ENCODE data around the gene NOTCH4.

NOTCH4 gene

DNA sequence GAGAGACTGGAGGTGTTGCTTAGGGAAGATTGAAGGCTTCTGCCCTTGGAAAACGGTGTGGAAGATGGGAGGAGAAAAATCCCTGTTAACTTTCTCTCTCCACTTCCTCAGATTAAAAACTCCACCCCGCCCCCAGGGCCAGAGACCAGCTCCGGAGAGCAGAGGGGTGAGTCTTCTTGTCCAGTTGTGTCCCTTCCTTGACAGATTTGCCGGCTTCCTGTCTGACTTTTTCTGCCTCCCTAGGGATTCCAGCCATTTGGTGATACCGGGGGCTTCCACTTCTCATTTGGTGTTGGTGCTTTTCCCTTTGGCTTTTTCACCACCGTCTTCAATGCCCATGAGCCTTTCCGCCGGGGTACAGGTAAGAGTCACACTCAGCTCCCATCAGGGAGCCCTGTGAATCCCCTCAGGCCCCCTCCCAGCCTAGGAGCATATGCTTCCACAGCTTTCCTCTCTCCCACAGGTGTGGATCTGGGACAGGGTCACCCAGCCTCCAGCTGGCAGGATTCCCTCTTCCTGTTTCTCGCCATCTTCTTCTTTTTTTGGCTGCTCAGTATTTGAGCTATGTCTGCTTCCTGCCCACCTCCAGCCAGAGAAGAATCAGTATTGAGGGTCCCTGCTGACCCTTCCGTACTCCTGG, 44.0 kb downstream of the NOTCH4 start:
- ChIA-PET CTCF (interaction anchor here (1.6 kb wide), 1 partner anchor 16 kb away, joined by 9 read pairs; no protein-coding TSS in a partner anchor), POLR2A (interaction anchor here (0.8 to 1.6 kb wide), 7 partner anchors 9 to 788 kb away, joined by 3 to 10 read pairs (median 5); partner anchors contain the start of genes BRD2, HSPA1B and PBX2)
- peaks cover 14% of the 10 kb centered on the region for H3K4me1 ChIP-seq (ENCODE audit: control insufficient read depth, insufficient read depth, low read length)
- H3K4me3 ChIP-seq (ENCODE audit: low read depth, low read length): no peak overlapping the region
- TF ChIP-seq ZNF112 (tag by site-specific recombination; IDR thresholded peaks at IDR 0.05): no peak
- no peak for TF ChIP-seq ZNF132 (tag by site-specific recombination; IDR thresholded peaks at IDR 0.05; ENCODE audit: borderline replicate concordance)
- no peak for TF ChIP-seq ZIC2 (tag by site-specific recombination; IDR thresholded peaks at IDR 0.05)
- TF ChIP-seq, protein P1, sequence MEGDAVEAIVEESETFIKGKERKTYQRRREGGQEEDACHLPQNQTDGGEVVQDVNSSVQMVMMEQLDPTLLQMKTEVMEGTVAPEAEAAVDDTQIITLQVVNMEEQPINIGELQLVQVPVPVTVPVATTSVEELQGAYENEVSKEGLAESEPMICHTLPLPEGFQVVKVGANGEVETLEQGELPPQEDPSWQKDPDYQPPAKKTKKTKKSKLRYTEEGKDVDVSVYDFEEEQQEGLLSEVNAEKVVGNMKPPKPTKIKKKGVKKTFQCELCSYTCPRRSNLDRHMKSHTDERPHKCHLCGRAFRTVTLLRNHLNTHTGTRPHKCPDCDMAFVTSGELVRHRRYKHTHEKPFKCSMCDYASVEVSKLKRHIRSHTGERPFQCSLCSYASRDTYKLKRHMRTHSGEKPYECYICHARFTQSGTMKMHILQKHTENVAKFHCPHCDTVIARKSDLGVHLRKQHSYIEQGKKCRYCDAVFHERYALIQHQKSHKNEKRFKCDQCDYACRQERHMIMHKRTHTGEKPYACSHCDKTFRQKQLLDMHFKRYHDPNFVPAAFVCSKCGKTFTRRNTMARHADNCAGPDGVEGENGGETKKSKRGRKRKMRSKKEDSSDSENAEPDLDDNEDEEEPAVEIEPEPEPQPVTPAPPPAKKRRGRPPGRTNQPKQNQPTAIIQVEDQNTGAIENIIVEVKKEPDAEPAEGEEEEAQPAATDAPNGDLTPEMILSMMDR (tag by site-specific recombination; IDR thresholded peaks at IDR 0.05): no peak
- no peaks in the 10 kb centered on the region for H3K9me3 ChIP-seq (ENCODE audit: control insufficient read depth, insufficient read depth, low read depth, low read length)
- H3K27ac ChIP-seq (ENCODE audit: extremely low read depth, low read depth, low read length): no peak overlapping the region
- peaks cover 0 to 46% of the 10 kb centered on the region in 2 experiments; a peak in 2 of 3 replicates for H3K36me3 ChIP-seq (ENCODE audit: control insufficient read depth in 2 of 2, insufficient read depth in 1 of 2, low read length in 2 of 2)

DNA sequence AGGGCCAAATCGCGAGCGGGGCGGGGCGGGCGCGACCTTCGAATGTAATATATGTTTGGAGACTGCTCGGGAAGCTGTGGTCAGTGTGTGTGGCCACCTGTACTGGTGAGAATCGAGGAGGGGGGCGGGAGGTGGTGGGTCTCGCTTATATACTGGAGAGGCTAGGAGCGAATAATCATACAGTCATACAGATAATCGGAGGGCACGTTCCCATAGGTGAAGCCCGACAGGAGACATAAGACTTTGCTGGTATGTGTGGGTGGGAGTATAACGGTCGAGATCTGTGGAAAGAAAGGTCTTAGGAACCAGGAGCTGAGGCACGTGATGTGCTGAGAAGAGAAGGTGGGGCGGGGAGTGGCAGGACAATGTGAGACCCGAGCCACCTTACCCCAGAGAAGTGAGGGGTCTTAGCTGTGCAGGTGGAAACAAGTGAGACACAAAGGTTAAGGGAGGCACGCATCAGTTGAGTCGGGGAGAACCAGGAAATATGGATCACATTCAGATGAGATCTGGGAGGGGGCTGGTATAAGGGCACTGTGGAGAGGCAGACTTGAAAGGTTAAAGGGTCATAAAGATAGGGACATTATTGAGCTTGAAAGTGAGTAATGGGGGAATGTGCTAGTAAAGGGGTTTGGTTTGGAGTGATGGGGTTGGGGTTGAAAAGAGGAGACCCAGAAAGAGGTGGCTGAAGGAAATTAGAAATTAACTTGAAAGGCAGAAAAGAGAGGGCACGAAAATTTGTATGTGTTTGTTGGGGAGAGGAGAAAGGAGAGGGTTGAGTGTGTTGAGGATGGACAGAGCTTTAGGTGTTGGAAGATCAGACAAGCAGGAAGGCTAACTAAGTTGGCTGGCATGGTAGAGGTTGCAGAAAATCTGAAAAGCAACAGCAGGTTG, 45.1 kb downstream of the NOTCH4 start:
- ChIA-PET CTCF (interaction anchor here (0.6 to 1.6 kb wide), 4 partner anchors 15 to 235 kb away, joined by 3 to 9 read pairs (median 4); no protein-coding TSS in a partner anchor), POLR2A (interaction anchor here (0.5 to 1.6 kb wide), 9 partner anchors 10 to 792 kb away, joined by 3 to 10 read pairs (median 5); partner anchors contain the start of genes HSPA1B and PBX2)
- no peaks in the 10 kb centered on the region for H3K9me3 ChIP-seq (ENCODE audit: control insufficient read depth, insufficient read depth, low read depth, low read length)
- peaks cover 14% of the 10 kb centered on the region for H3K4me1 ChIP-seq (ENCODE audit: control insufficient read depth, insufficient read depth, low read length)
- peaks cover 0 to 47% of the 10 kb centered on the region in 2 experiments; a peak in 2 of 3 replicates for H3K36me3 ChIP-seq (ENCODE audit: control insufficient read depth in 2 of 2, insufficient read depth in 1 of 2, low read length in 2 of 2)
- no peak overlapping the region; the same call in 1 of the 2 replicates for H3K27ac ChIP-seq (ENCODE audit: extremely low read depth, low read depth, low read length)
- peak overlapping the region; percentile 68 for H3K4me3 ChIP-seq (ENCODE audit: low read depth, low read length)
- TF ChIP-seq ZBTB7A (tag by site-specific recombination; IDR thresholded peaks at IDR 0.05; ENCODE audit: low read depth): no peak
- no peak for TF ChIP-seq MYNN (tag by site-specific recombination; IDR thresholded peaks at IDR 0.05; ENCODE audit: borderline replicate concordance)
- TF ChIP-seq ZBTB1 (tag by site-specific recombination; IDR thresholded peaks at IDR 0.05): no peak
- TF ChIP-seq ZBTB8A (tag by site-specific recombination; IDR thresholded peaks at IDR 0.05): peak; percentile 38; the same call in 1 of the 2 replicates
- no peak for TF ChIP-seq HOXA7 (CRISPR knock-in tag; IDR thresholded peaks at IDR 0.05; ENCODE audit: borderline replicate concordance)
- TF ChIP-seq KLF7 (tag by site-specific recombination; IDR thresholded peaks at IDR 0.05; ENCODE audit: borderline replicate concordance): peak; percentile 23; the same call in 1 of the 2 replicates
- TF ChIP-seq PRDM1 (tag by site-specific recombination; IDR thresholded peaks at IDR 0.05): no peak
- TF ChIP-seq KLF1 (tag by site-specific recombination; IDR thresholded peaks at IDR 0.05): peak; percentile 5; the same call in 1 of the 2 replicates
- TF ChIP-seq, protein P2, sequence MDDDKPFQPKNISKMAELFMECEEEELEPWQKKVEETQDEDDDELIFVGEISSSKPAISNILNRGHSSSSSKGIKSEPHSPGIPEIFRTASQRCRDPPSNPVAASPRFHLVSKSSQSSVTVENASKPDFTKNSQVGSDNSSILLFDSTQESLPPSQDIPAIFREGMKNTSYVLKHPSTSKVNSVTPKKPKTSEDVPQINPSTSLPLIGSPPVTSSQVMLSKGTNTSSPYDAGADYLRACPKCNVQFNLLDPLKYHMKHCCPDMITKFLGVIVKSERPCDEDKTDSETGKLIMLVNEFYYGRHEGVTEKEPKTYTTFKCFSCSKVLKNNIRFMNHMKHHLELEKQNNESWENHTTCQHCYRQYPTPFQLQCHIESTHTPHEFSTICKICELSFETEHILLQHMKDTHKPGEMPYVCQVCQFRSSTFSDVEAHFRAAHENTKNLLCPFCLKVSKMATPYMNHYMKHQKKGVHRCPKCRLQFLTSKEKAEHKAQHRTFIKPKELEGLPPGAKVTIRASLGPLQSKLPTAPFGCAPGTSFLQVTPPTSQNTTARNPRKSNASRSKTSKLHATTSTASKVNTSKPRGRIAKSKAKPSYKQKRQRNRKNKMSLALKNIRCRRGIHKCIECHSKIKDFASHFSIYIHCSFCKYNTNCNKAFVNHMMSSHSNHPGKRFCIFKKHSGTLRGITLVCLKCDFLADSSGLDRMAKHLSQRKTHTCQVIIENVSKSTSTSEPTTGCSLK (tag by site-specific recombination; IDR thresholded peaks at IDR 0.05): no peak
- TF ChIP-seq, protein P3, sequence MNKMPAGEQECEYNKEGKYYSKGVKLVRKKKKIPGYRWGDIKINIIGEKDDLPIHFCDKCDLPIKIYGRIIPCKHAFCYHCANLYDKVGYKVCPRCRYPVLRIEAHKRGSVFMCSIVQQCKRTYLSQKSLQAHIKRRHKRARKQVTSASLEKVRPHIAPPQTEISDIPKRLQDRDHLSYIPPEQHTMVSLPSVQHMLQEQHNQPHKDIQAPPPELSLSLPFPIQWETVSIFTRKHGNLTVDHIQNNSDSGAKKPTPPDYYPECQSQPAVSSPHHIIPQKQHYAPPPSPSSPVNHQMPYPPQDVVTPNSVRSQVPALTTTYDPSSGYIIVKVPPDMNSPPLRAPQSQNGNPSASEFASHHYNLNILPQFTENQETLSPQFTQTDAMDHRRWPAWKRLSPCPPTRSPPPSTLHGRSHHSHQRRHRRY (tag by site-specific recombination; IDR thresholded peaks at IDR 0.05): no peak
- TF ChIP-seq, protein P4, sequence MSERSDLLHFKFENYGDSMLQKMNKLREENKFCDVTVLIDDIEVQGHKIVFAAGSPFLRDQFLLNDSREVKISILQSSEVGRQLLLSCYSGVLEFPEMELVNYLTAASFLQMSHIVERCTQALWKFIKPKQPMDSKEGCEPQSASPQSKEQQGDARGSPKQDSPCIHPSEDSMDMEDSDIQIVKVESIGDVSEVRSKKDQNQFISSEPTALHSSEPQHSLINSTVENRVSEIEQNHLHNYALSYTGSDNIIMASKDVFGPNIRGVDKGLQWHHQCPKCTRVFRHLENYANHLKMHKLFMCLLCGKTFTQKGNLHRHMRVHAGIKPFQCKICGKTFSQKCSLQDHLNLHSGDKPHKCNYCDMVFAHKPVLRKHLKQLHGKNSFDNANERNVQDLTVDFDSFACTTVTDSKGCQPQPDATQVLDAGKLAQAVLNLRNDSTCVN (tag by site-specific recombination; optimal IDR thresholded peaks at IDR 0.05): peak; percentile 23
- TF ChIP-seq ZNF335 (tag by site-specific recombination; conservative IDR thresholded peaks at IDR 0.05): peak; percentile 46
- TF ChIP-seq ZNF341 (tag by site-specific recombination; IDR thresholded peaks at IDR 0.05; ENCODE audit: low read depth): 0 out of 2 replicates have a peak, but pooled peaks have one; percentile 18
- 0 out of 2 replicates have a peak, but pooled peaks have one; percentile 26 for TF ChIP-seq ZFP69B (tag by site-specific recombination; IDR thresholded peaks at IDR 0.05)
- TF ChIP-seq ZNF785 (tag by site-specific recombination; IDR thresholded peaks at IDR 0.05): 0 out of 2 replicates have a peak, but pooled peaks have one; percentile 28
- TF ChIP-seq HOXC10 (CRISPR knock-in tag; IDR thresholded peaks at IDR 0.05): no peak
- TF ChIP-seq ZNF19 (tag by site-specific recombination; IDR thresholded peaks at IDR 0.05; ENCODE audit: low read depth): no peak
- TF ChIP-seq ZNF214 (tag by site-specific recombination; IDR thresholded peaks at IDR 0.05; ENCODE audit: borderline replicate concordance): no peak
- TF ChIP-seq, protein P5, sequence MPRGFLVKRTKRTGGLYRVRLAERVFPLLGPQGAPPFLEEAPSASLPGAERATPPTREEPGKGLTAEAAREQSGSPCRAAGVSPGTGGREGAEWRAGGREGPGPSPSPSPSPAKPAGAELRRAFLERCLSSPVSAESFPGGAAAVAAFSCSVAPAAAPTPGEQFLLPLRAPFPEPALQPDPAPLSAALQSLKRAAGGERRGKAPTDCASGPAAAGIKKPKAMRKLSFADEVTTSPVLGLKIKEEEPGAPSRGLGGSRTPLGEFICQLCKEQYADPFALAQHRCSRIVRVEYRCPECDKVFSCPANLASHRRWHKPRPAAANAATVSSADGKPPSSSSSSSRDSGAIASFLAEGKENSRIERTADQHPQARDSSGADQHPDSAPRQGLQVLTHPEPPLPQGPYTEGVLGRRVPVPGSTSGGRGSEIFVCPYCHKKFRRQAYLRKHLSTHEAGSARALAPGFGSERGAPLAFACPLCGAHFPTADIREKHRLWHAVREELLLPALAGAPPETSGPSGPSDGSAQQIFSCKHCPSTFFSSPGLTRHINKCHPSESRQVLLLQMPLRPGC (tag by site-specific recombination; IDR thresholded peaks at IDR 0.05): no peak
- no peak for TF ChIP-seq ZNF529 (tag by site-specific recombination; IDR thresholded peaks at IDR 0.05; ENCODE audit: insufficient replicate concordance)

Data from HEK293 (cell line).